GM23248 (cell line): ENCODE data around the gene ARHGAP35.

Source experiments
- EZH2 ChIP-seq: fragments of 200-600 bp; sonication (generic); IDR thresholded peaks from 2 replicates; pipeline ENCODE4 v1.6.1; 2018; ENCODE audit warnings: antibody characterized with exemption, mild to moderate bottlenecking; ENCODE audit not compliant: insufficient read depth, poor library complexity, severe bottlenecking
- EZH2phosphoT487 ChIP-seq: fragments of 200-600 bp; sonication (generic); IDR thresholded peaks from 2 replicates; pipeline ENCODE4 v1.6.1; 2018; ENCODE audit warnings: antibody characterized with exemption, moderate library complexity, mild to moderate bottlenecking, low read depth; ENCODE audit not compliant: insufficient read depth

- no peak for TF ChIP-seq EZH2
- TF ChIP-seq EZH2phosphoT487: no peak
Measured at GRCh38 chr19:46825731-46826055, 35.1 kb upstream of the ARHGAP35 start.
